Keratinocyte (primary cell): Measurements from ENCODE around the gene SCRN1.

Experiments
- CTCF ChIP-seq, 3 experiments: IDR thresholded peaks in 1 of 3; conservative IDR thresholded peaks in 1 of 3; optimal IDR thresholded peaks in 1 of 3; 2 replicates in 2 of 3; 3 replicates in 1 of 3; pipeline versions ENCODE3 to v1.5.1; 2011; ENCODE audit warnings: low read length in 3 of 3, mild to moderate bottlenecking in 3 of 3, moderate library complexity in 2 of 3, control low read depth in 1 of 3, inconsistent platforms in 1 of 3; ENCODE audit not compliant: insufficient read depth in 2 of 3; ENCODE audit errors: extremely low read depth in 1 of 3
- EZH2 ChIP-seq: IDR thresholded peaks from one replicate; pipeline ENCODE4 v1.6.1; 2012; ENCODE audit warnings: inconsistent platforms, mild to moderate bottlenecking, low read length, moderate library complexity

DNA sequence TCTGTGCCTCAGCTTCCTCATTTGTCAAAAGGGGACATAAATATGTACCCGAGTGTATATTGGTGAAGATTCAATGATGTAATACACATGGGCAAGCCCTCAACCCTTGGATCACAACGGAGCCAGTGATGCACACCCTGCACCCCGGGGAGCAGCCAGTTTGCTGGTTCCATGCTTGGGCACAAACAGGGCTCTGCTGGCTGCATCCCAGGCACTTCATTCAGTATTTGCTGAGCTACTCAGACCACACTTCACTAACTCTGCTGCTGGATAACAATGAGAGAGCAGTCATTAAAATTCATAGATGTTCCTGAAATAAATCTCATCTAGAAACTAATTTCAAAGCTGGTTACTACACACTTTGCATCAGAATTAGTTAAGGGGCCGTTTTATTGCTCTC, 72.0 kb downstream of the SCRN1 start:
- TF ChIP-seq EZH2: no peak
- TF ChIP-seq CTCF (optimal IDR thresholded peaks at IDR 0.05 in 1 of 3, IDR thresholded peaks at IDR 0.05 in 1 of 3, conservative IDR thresholded peaks at IDR 0.05 in 1 of 3; ENCODE audit: extremely low read depth in 1 of 3, insufficient read depth in 2 of 3, low read length in 3 of 3): no peak
